ENCODE data around the gene LDLRAD2. TPM values are rescaled to one million over a fixed set of nuclear protein-coding genes. Genes with fewer than 3 reads are reported as not detected.

Gene LDLRAD2
- polyA plus RNA-seq, 5 donors = 3.6 to 6.6 (median 4.2) TPM

Other genes starting within 250 kb of the LDLRAD2 start
- 10 to 100 TPM; 21.3 to 57.9 (median 47.0) TPM for gene RAP1GAP, start 142.9 kb upstream of the LDLRAD2 start, polyA plus RNA-seq (ENCODE audit: insufficient read depth in 1 of 5, insufficient read length in 5 of 5, low replicate concordance in 1 of 5)
- gene USP48, start 29.1 kb upstream of the LDLRAD2 start, polyA plus RNA-seq (ENCODE audit: insufficient read depth in 1 of 5, insufficient read length in 5 of 5, low replicate concordance in 1 of 5) = 10 to 100 TPM; 58.1 to 94.4 (median 83.9) TPM
- gene HSPG2, start 125.0 kb downstream of the LDLRAD2 start, polyA plus RNA-seq (ENCODE audit: insufficient read depth in 1 of 5, insufficient read length in 5 of 5, low replicate concordance in 1 of 5) = 100 to 1,000 TPM; 109 to 232 (median 147) TPM
- gene CELA3B, start 164.8 kb downstream of the LDLRAD2 start, polyA plus RNA-seq (ENCODE audit: insufficient read depth in 1 of 5, insufficient read length in 5 of 5, low replicate concordance in 1 of 5) = under 1 TPM in 2 of 5 donors, not detected in 3; 0.47 to 0.48 TPM
- gene CELA3A, start 189.4 kb downstream of the LDLRAD2 start, polyA plus RNA-seq (ENCODE audit: insufficient read depth in 1 of 5, insufficient read length in 5 of 5, low replicate concordance in 1 of 5) = not detected
- 100 to 1,000 TPM; 323 to 425 (median 352) TPM for gene CDC42, start 240.4 kb downstream of the LDLRAD2 start, polyA plus RNA-seq (ENCODE audit: insufficient read depth in 1 of 5, insufficient read length in 5 of 5, low replicate concordance in 1 of 5)

Measured in right lung (tissue), 5 donors.